Transverse colon (tissue), 4 donors: ENCODE measurements around the gene POPDC2. TPM values are rescaled to one million over a fixed set of nuclear protein-coding genes. Genes with fewer than 3 reads are reported as not detected.
A peak's percentile ranks its signal among the peaks of the same experiment; 100 is the strongest.

Source experiments
- DNase-seq: peaks from one replicate; pipeline ENCODE4 v3.0.0-alpha.2; 2019
- H3K27ac ChIP-seq, 4 donors: fragments of 200-600 bp; sonication (generic); 2 replicates each; pipeline ENCODE4 v1.5.1; 2016 to 2018; ENCODE audit warnings: inconsistent platforms in 4 of 4
- H3K27me3 ChIP-seq: fragments of 200-600 bp; sonication (generic); 2 replicates; pipeline ENCODE4 v1.5.1; 2017; ENCODE audit warnings: inconsistent platforms
- H3K36me3 ChIP-seq, 4 donors: fragments of 200-600 bp; sonication (generic); 2 replicates each; pipeline ENCODE4 v1.5.1; 2017 to 2019; ENCODE audit warnings: inconsistent platforms in 4 of 4
- H3K4me1 ChIP-seq, 4 donors: fragments of 200-600 bp; sonication (generic); 2 replicates each; pipeline ENCODE4 v1.5.1; 2017 to 2020; ENCODE audit warnings: inconsistent platforms in 4 of 4
- H3K4me3 ChIP-seq, 4 donors: fragments of 200-600 bp; sonication (generic); 1 replicate in 1 of 4; 2 replicates in 3 of 4; pipeline versions ENCODE4 v1.5.1 to v1.6.1; 2017 to 2019; ENCODE audit warnings: inconsistent platforms in 4 of 4
- H3K9me3 ChIP-seq, 2 donors: fragments of 200-600 bp; sonication (generic); 2 replicates each; pipeline ENCODE4 v1.5.1; 2017 to 2019; ENCODE audit warnings: inconsistent platforms in 2 of 2
- CTCF ChIP-seq, 5 experiments: fragments of 200-600 bp in 3 of 5; fragments of 450-650 bp in 2 of 5; sonication (generic) in 3 of 5; IDR thresholded peaks; 1 replicate in 2 of 5; 2 replicates in 3 of 5; pipeline ENCODE4 v1.5.1; 2016 to 2017; ENCODE audit warnings: antibody characterized with exemption in 5 of 5, inconsistent platforms in 3 of 5, mild to moderate bottlenecking in 2 of 5, moderate library complexity in 1 of 5
- EP300 ChIP-seq: sonication (generic); formaldehyde crosslinking; IDR thresholded peaks from one replicate; pipeline ENCODE4 v1.6.1; 2017; ENCODE audit warnings: antibody characterized with exemption, low read depth
- POLR2A ChIP-seq: fragments of 450-650 bp; IDR thresholded peaks from one replicate; pipeline ENCODE4 v1.6.1; 2016; ENCODE audit warnings: antibody characterized with exemption, mild to moderate bottlenecking, moderate library complexity
- POLR2AphosphoS5 ChIP-seq, 3 donors: sonication (generic); formaldehyde crosslinking; IDR thresholded peaks; one replicate each; pipeline ENCODE4 v1.6.1; 2016; ENCODE audit warnings: antibody characterized with exemption in 3 of 3
- WGBS, 2 donors: methylation state at CpG; one replicate each; pipeline ENCODE4 v1.1.5; 2018; ENCODE audit warnings: low coverage in 1 of 2; 5-methylcytosine and 5-hydroxymethylcytosine counted together
- in situ Hi-C, 4 donors: fragments of 200-750 bp; cut with MboI; loops; one replicate each; pipeline versions ENCODE4 v1.15.0 to v1.15.1; 2017; ENCODE audit warnings: low sequenced_read_pairs in 3 of 4, low pct_ligation_motif_present in 1 of 4, low pct_unique_long_range_greater_than_20kb in 1 of 4
- intact Hi-C: fragments of 100-400 bp; cut with DNase I; formaldehyde crosslinking; loops from one replicate; pipeline ENCODE4 v1.15.1; 2023; ENCODE audit warnings: low total_unique reads
- total RNA-seq, 4 donors: library from RNA; depleted of rRNA; stranded (reverse); fragments of >200 nt; gene quantifications; one replicate each; pipeline ENCODE4 v1.1.0, GENCODE V29; 2016

Gene POPDC2
- total RNA-seq: 10 to 100 TPM; 15.0 to 17.7 (median 15.6) TPM

- Histone ChIP-seq H3K27me3 (no peaks in the 10 kb centered on the region), H3K9me3 (no peaks in the 10 kb centered on the region), H3K36me3 (no peaks in the 10 kb centered on the region), H3K27ac (peak within 1 kb of the TSS; percentile 65 to 84 (median 74)), H3K4me1 (peaks cover 0 to 19% (median 0%) of the 10 kb centered on the region in 4 donors), H3K4me3 (peak within 1 kb of the TSS in 3 of 4 donors; percentile 5 to 34 (median 17))
- no peak for DNase-seq
- 75 to 80% methylated on average over 6 to 9 of the region's 9 CpGs for WGBS, 2 donors
- in situ Hi-C loops: no loop called here
- TF ChIP-seq EP300: no peak
- TF ChIP-seq POLR2A: peak; percentile 28
- TF ChIP-seq POLR2AphosphoS5 (IDR thresholded peaks at IDR 0.05): peak; percentile 41 to 81 (median 63)
- intact Hi-C loops: no loop called here
Measured at GRCh38 chr3:119660474-119661440, at the start of gene POPDC2. POPDC2 (minus strand) TSS chr3:119660589; CDS start chr3:119660423, 166 bp downstream.

GRCh38 chr3:119703820-119704531, 43.6 kb upstream of the POPDC2 start:
- TF ChIP-seq POLR2AphosphoS5 (IDR thresholded peaks at IDR 0.05) (no peak), EP300 (no peak), CTCF (IDR thresholded peaks at IDR 0.05) (no peak), POLR2A (no peak)

GRCh38 chr3:119702530-119703527, 42.4 kb upstream of the POPDC2 start, which contains the start of gene CFAP91:
CFAP91 (plus strand) TSS chr3:119703022; CDS start chr3:119703099, 77 bp downstream.
- DNase-seq: peak; percentile 98
- TF ChIP-seq EP300: no peak
- TF ChIP-seq POLR2AphosphoS5 (IDR thresholded peaks at IDR 0.05): peak in 2 of 3 donors; percentile 13 to 44
- Histone ChIP-seq H3K27me3 (peaks cover 6% of the 10 kb centered on the region), H3K9me3 (no peaks in the 10 kb centered on the region), H3K27ac (peak within 1 kb of the TSS in 3 of 4 donors; percentile 25 to 53 (median 44)), H3K4me1 (peaks cover 0 to 32% (median 10%) of the 10 kb centered on the region in 4 donors), H3K36me3 (no peaks in the 10 kb centered on the region), H3K4me3 (peak within 1 kb of the TSS; percentile 18 to 54 (median 32))
- intact Hi-C loops: no loop called here
- WGBS, 2 donors: 14 to 22% methylated on average over 1 to 48 of the region's 59 CpGs
- in situ Hi-C loops: no loop called here

More at GRCh38 chr3:119703820-119704531, 43.6 kb upstream of the POPDC2 start:
- Histone ChIP-seq H3K36me3 (no peaks in the 10 kb centered on the region), H3K27me3 (peaks cover 6% of the 10 kb centered on the region), H3K4me3 (peak overlapping the region in 2 of 4 donors; percentile 34 to 54), H3K4me1 (peaks cover 0 to 32% (median 10%) of the 10 kb centered on the region in 4 donors), H3K9me3 (no peaks in the 10 kb centered on the region), H3K27ac (no peak overlapping the region)
- in situ Hi-C loops: no loop called here
- intact Hi-C loops: no loop called here
- WGBS, 2 donors: 65 to 69% methylated on average over 8 of the region's 8 CpGs
- no peak for DNase-seq

GRCh38 chr3:119700920-119701734, 40.7 kb upstream of the POPDC2 start:
- peaks cover 6% of the 10 kb centered on the region for H3K27me3 ChIP-seq
- no peaks in the 10 kb centered on the region for H3K36me3 ChIP-seq
- intact Hi-C loops: no loop called here
- H3K4me3 ChIP-seq: no peak overlapping the region
- WGBS, 2 donors: 77 to 86% methylated on average over 8 to 12 of the region's 22 CpGs
- H3K9me3 ChIP-seq: no peaks in the 10 kb centered on the region
- no peak overlapping the region for H3K27ac ChIP-seq
- DNase-seq: no peak
- TF ChIP-seq CTCF (IDR thresholded peaks at IDR 0.05): no peak
- no peak for TF ChIP-seq POLR2AphosphoS5 (IDR thresholded peaks at IDR 0.05)
- TF ChIP-seq POLR2A: no peak
- no peak for TF ChIP-seq EP300
- in situ Hi-C loops: no loop called here
- H3K4me1 ChIP-seq: peaks cover 0 to 32% (median 10%) of the 10 kb centered on the region in 4 donors
